Testis (tissue), 3 donors: ENCODE data around the gene MBP. TPM values are rescaled to one million over a fixed set of nuclear protein-coding genes. Genes with fewer than 3 reads are reported as not detected.

Source experiments
- DNase-seq: peaks from one replicate; pipeline ENCODE4 v3.0.0-alpha.2; 2019
- H3K27ac ChIP-seq, 2 donors: fragments of 200-600 bp; sonication (generic); one replicate each; pipeline ENCODE4 v1.5.1; 2019
- H3K27me3 ChIP-seq: fragments of 200-600 bp; sonication (generic); one replicate; pipeline ENCODE4 v1.5.1; 2019
- H3K36me3 ChIP-seq: fragments of 200-600 bp; sonication (generic); one replicate; pipeline ENCODE4 v1.5.1; 2017; ENCODE audit warnings: low read depth; ENCODE audit errors: missing control alignments
- H3K4me1 ChIP-seq: fragments of 200-600 bp; sonication (generic); one replicate; pipeline ENCODE4 v1.5.1; 2019
- H3K4me3 ChIP-seq, 2 donors: fragments of 200-600 bp; sonication (generic); one replicate each; pipeline ENCODE4 v1.5.1; 2017 to 2019
- H3K9me3 ChIP-seq: fragments of 200-600 bp; sonication (generic); one replicate; pipeline ENCODE4 v1.5.1; 2017
- CTCF ChIP-seq, 3 experiments: fragments of 450-650 bp in 2 of 3; fragments of 200-600 bp in 1 of 3; sonication (generic) in 1 of 3; IDR thresholded peaks; one replicate each; pipeline ENCODE4 v1.5.1; 2016 to 2019; ENCODE audit warnings: antibody characterized with exemption in 3 of 3, mild to moderate bottlenecking in 2 of 3, moderate library complexity in 1 of 3
- POLR2A ChIP-seq: fragments of 450-650 bp; IDR thresholded peaks from one replicate; pipeline ENCODE4 v1.6.1; 2017; ENCODE audit warnings: antibody characterized with exemption, mild to moderate bottlenecking, moderate library complexity
- WGBS, 2 donors: methylation state at CpG; one replicate each; pipeline ENCODE4 v1.1.5; 2018; 5-methylcytosine and 5-hydroxymethylcytosine counted together
- intact Hi-C: fragments of 100-400 bp; cut with DNase I; formaldehyde crosslinking; loops from one replicate; pipeline ENCODE4 v1.15.1; 2023; ENCODE audit warnings: low total_unique reads
- polyA plus RNA-seq: library from polyadenylated mRNA; stranded (reverse); fragments of 350-450 nt; fragmentation: Illumina TruSeq; extraction: RNeasy Lipid Tissue Mini Kit (QIAGEN cat#74804); gene quantifications from one replicate; pipeline ENCODE4 v1.2.3, GENCODE V29; 2014; ENCODE audit warnings: low read depth, low replicate concordance; ENCODE audit not compliant: insufficient read depth
- total RNA-seq, 2 donors: library from RNA; depleted of rRNA; stranded (reverse); fragments of >200 nt; gene quantifications; one replicate each; pipeline ENCODE4 v1.2.3, GENCODE V29; 2016

The MBP gene
- total and polyA plus RNA-seq, 3 donors from 2014 or later: 15.4 to 20.3 (median 16.7) TPM

GRCh38 chr18:77153404-77153803 is 20.8 kb upstream of the MBP start:
- no peaks in the 10 kb centered on the region for H3K36me3 ChIP-seq
- no peaks in the 10 kb centered on the region for H3K27me3 ChIP-seq
- H3K9me3 ChIP-seq: no peaks in the 10 kb centered on the region
- no peak overlapping the region for H3K4me3 ChIP-seq
- no peak overlapping the region for H3K27ac ChIP-seq
- no peak for DNase-seq
- no peak for TF ChIP-seq POLR2A
- TF ChIP-seq CTCF (IDR thresholded peaks at IDR 0.05): no peak
- intact Hi-C loops: no loop called here
- H3K4me1 ChIP-seq: no peaks in the 10 kb centered on the region
- WGBS, 2 donors: 63 to 74% methylated on average over 6 of the region's 6 CpGs

- 64 to 72% methylated on average over 22 of the region's 22 CpGs for WGBS, 2 donors
- no peak for DNase-seq
- H3K4me3 ChIP-seq: no peak overlapping the region
- H3K27ac ChIP-seq: no peak overlapping the region
- H3K27me3 ChIP-seq: no peaks in the 10 kb centered on the region
- H3K4me1 ChIP-seq: peaks cover 6% of the 10 kb centered on the region
- no peaks in the 10 kb centered on the region for H3K9me3 ChIP-seq
- H3K36me3 ChIP-seq: no peaks in the 10 kb centered on the region
- TF ChIP-seq CTCF (IDR thresholded peaks at IDR 0.05): no peak
- no peak for TF ChIP-seq POLR2A
- intact Hi-C loops: no loop called here
These were observed 19.4 kb upstream of the MBP start for GRCh38 chr18:77151772-77152520.

- H3K9me3 ChIP-seq: no peaks in the 10 kb centered on the region
- no peak overlapping the region for H3K27ac ChIP-seq
- H3K4me3 ChIP-seq: no peak overlapping the region
- H3K4me1 ChIP-seq: peaks cover 6% of the 10 kb centered on the region
- no peak for DNase-seq
- WGBS, 2 donors: 71 to 88% methylated on average over 8 of the region's 8 CpGs
- intact Hi-C loops: no loop called here
- no peaks in the 10 kb centered on the region for H3K27me3 ChIP-seq
- H3K36me3 ChIP-seq: no peaks in the 10 kb centered on the region
- no peak for TF ChIP-seq POLR2A
These were observed 18.6 kb upstream of the MBP start for GRCh38 chr18:77151033-77151771.

- intact Hi-C loops: no loop called here
- Histone ChIP-seq H3K27ac (no peak overlapping the region), H3K4me1 (peaks cover 6% of the 10 kb centered on the region), H3K9me3 (no peaks in the 10 kb centered on the region), H3K4me3 (no peak overlapping the region), H3K36me3 (no peaks in the 10 kb centered on the region), H3K27me3 (no peaks in the 10 kb centered on the region)
- TF ChIP-seq POLR2A (no peak), CTCF (IDR thresholded peaks at IDR 0.05) (no peak)
- no peak for DNase-seq
- WGBS, 2 donors: 79 to 81% methylated on average over 4 of the region's 4 CpGs
These were observed 18.0 kb upstream of the MBP start for GRCh38 chr18:77150588-77150987.

GRCh38 chr18:77148289-77148688 is 15.7 kb upstream of the MBP start:
- Histone ChIP-seq H3K4me1 (peaks cover 6% of the 10 kb centered on the region), H3K4me3 (no peak overlapping the region), H3K27me3 (no peaks in the 10 kb centered on the region), H3K36me3 (no peaks in the 10 kb centered on the region), H3K27ac (no peak overlapping the region), H3K9me3 (no peaks in the 10 kb centered on the region)
- intact Hi-C loops: no loop called here
- TF ChIP-seq POLR2A: no peak
- no peak for TF ChIP-seq CTCF (IDR thresholded peaks at IDR 0.05)
- no peak for DNase-seq
- 93 to 95% methylated on average over 2 of the region's 2 CpGs for WGBS, 2 donors
